Measurements from ENCODE around the gene MPHOSPH9.

DNA sequence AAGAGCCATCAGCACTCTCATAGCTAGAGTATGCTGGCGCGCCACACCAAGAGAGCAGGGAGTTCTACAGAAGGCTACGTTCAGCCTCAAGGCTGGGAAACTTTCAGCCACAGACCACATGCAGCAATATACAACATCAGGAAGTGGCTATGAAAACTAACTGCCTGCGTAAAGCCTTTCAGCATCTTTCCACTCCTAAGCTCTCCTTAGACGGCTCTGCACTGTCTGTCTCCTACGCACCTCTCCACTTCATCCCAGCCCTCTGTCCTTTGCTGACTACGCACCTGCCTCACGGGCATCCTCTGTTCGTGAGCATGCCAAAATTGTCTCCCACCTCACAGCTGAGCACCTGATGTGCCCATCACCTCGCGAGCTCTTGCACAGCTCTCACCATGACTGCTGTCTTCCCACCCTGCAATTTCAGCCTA is 9.7 kb downstream of the MPHOSPH9 start:
- TF ChIP-seq, protein P1, sequence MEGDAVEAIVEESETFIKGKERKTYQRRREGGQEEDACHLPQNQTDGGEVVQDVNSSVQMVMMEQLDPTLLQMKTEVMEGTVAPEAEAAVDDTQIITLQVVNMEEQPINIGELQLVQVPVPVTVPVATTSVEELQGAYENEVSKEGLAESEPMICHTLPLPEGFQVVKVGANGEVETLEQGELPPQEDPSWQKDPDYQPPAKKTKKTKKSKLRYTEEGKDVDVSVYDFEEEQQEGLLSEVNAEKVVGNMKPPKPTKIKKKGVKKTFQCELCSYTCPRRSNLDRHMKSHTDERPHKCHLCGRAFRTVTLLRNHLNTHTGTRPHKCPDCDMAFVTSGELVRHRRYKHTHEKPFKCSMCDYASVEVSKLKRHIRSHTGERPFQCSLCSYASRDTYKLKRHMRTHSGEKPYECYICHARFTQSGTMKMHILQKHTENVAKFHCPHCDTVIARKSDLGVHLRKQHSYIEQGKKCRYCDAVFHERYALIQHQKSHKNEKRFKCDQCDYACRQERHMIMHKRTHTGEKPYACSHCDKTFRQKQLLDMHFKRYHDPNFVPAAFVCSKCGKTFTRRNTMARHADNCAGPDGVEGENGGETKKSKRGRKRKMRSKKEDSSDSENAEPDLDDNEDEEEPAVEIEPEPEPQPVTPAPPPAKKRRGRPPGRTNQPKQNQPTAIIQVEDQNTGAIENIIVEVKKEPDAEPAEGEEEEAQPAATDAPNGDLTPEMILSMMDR (IDR thresholded peaks at IDR 0.05) = no peak
- TF ChIP-seq PREB (CRISPR knock-in tag; IDR thresholded peaks at IDR 0.05; ENCODE audit: borderline replicate concordance) (no peak), CREB1 (CRISPR knock-in tag; IDR thresholded peaks at IDR 0.05) (no peak), MAX (CRISPR knock-in tag; IDR thresholded peaks at IDR 0.05) (no peak), FOXJ3 (CRISPR knock-in tag; IDR thresholded peaks at IDR 0.05; ENCODE audit: borderline replicate concordance) (no peak), ZNF423 (CRISPR knock-in tag; IDR thresholded peaks at IDR 0.05) (no peak)
- TF ChIP-seq, protein P2, sequence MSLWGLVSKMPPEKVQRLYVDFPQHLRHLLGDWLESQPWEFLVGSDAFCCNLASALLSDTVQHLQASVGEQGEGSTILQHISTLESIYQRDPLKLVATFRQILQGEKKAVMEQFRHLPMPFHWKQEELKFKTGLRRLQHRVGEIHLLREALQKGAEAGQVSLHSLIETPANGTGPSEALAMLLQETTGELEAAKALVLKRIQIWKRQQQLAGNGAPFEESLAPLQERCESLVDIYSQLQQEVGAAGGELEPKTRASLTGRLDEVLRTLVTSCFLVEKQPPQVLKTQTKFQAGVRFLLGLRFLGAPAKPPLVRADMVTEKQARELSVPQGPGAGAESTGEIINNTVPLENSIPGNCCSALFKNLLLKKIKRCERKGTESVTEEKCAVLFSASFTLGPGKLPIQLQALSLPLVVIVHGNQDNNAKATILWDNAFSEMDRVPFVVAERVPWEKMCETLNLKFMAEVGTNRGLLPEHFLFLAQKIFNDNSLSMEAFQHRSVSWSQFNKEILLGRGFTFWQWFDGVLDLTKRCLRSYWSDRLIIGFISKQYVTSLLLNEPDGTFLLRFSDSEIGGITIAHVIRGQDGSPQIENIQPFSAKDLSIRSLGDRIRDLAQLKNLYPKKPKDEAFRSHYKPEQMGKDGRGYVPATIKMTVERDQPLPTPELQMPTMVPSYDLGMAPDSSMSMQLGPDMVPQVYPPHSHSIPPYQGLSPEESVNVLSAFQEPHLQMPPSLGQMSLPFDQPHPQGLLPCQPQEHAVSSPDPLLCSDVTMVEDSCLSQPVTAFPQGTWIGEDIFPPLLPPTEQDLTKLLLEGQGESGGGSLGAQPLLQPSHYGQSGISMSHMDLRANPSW (CRISPR knock-in tag; conservative IDR thresholded peaks at IDR 0.05; ENCODE audit: low read depth) = no peak
